Panc1 (cell line): ENCODE results near the gene ZBP1.

Experiments
- CTCF ChIP-seq: fragments of 450-650 bp; IDR thresholded peaks from 2 replicates; pipeline ENCODE4 v1.5.1; 2017; ENCODE audit warnings: mild to moderate bottlenecking
- TCF7L2 ChIP-seq: IDR thresholded peaks from 2 replicates; pipeline ENCODE4 v1.6.1; 2011; ENCODE audit warnings: mild to moderate bottlenecking, low read depth, low read length, inconsistent platforms

- no peak for TF ChIP-seq CTCF
- TF ChIP-seq TCF7L2, result no peak
Measured at GRCh38 chr20:57603120-57603519, 17.1 kb downstream of the ZBP1 start.
